IMR-90 (cell line): Measurements from ENCODE around the gene PGF. TPM values are rescaled to one million over a fixed set of nuclear protein-coding genes. Genes with fewer than 3 reads are reported as not detected.
A peak's percentile ranks its signal among the peaks of the same experiment; 100 is the strongest.

Experiments
- ATAC-seq: fragments of 200-7000 bp; cut with Tn5 transposase; 2 replicates; pipeline ENCODE4 v1.9.1; 2020; ENCODE audit warnings: low read depth, mild to moderate bottlenecking, moderate library complexity
- BruUV-seq: library from RNA; stranded (reverse); fragments of 400-500 nt; replicated peaks from 2 replicates; lab custom pipeline; 2021; lab: Mats Ljungman, UMichigan
- CTCF ChIA-PET: fragments of 300-600 bp; formaldehyde crosslinking; extraction: SDS; loops from one replicate; lab custom pipeline; 2021; ENCODE audit warnings: antibody characterized with exemption; lab: Yijun Ruan, JAX
- POLR2A ChIA-PET: fragments of 300-600 bp; sonication (Branson Sonifier 250); formaldehyde crosslinking; loops from one replicate; lab custom pipeline; 2022; ENCODE audit warnings: antibody characterized with exemption; ENCODE audit not compliant: unreplicated experiment; lab: Charles Lee
- DNase-seq: peaks from one replicate; pipeline ENCODE4 v3.0.0; 2013
- H2AFZ ChIP-seq: replicated peaks from 2 replicates; pipeline ENCODE3; 2013; ENCODE audit warnings: low read length, mild to moderate bottlenecking; ENCODE audit not compliant: poor library complexity
- H2AK5ac ChIP-seq: 2 replicates; pipeline ENCODE4 v1.6.1; 2013; ENCODE audit warnings: low read depth, low read length, inconsistent platforms
- H2AK9ac ChIP-seq: replicated peaks from 2 replicates; pipeline ENCODE3; 2013; ENCODE audit warnings: mild to moderate bottlenecking, low read depth, low read length, moderate library complexity; ENCODE audit not compliant: poor library complexity
- H2BK120ac ChIP-seq: 2 replicates; pipeline ENCODE4 v1.6.1; 2013; ENCODE audit warnings: low read depth, low read length, inconsistent platforms
- H2BK15ac ChIP-seq: 3 replicates; pipeline ENCODE4 v1.6.1; 2013; ENCODE audit warnings: low read depth, low read length, inconsistent platforms
- H2BK20ac ChIP-seq: 2 replicates; pipeline ENCODE4 v1.6.1; 2013; ENCODE audit warnings: low read depth, mild to moderate bottlenecking, inconsistent platforms, low read length, moderate library complexity
- H2BK5ac ChIP-seq: 2 replicates; pipeline ENCODE4 v1.6.1; 2013; ENCODE audit warnings: mild to moderate bottlenecking, low read depth, low read length, inconsistent platforms; ENCODE audit not compliant: poor library complexity, severe bottlenecking
- H3K14ac ChIP-seq: replicated peaks from 2 replicates; pipeline ENCODE4 v1.6.1; 2013; ENCODE audit warnings: low read depth, low read length, inconsistent platforms
- H3K18ac ChIP-seq: 2 replicates; pipeline ENCODE4 v1.6.1; 2013; ENCODE audit warnings: low read depth, low read length, control low read depth
- H3K23ac ChIP-seq: 2 replicates; pipeline ENCODE4 v1.6.1; 2013; ENCODE audit warnings: low read depth, low read length, inconsistent platforms
- H3K27ac ChIP-seq: 2 replicates; pipeline ENCODE4 v1.5.1; 2013; ENCODE audit warnings: mild to moderate bottlenecking, control low read depth, low read length; ENCODE audit not compliant: insufficient read depth
- H3K27me3 ChIP-seq: 2 replicates; pipeline ENCODE4 v1.6.1; 2013; ENCODE audit warnings: low read length; ENCODE audit not compliant: control insufficient read depth, insufficient read depth
- H3K36me3 ChIP-seq: 2 replicates; pipeline ENCODE4 v1.6.1; 2013; ENCODE audit warnings: low read length, mixed read lengths; ENCODE audit not compliant: control insufficient read depth, insufficient read depth
- H3K4ac ChIP-seq: 2 replicates; pipeline ENCODE4 v1.6.1; 2013; ENCODE audit warnings: low read depth, low read length, inconsistent platforms
- H3K4me1 ChIP-seq: 2 replicates; pipeline ENCODE4 v1.6.1; 2013; ENCODE audit warnings: low read length, mixed read lengths; ENCODE audit not compliant: control insufficient read depth, insufficient read depth
- H3K4me2 ChIP-seq: 2 replicates; pipeline ENCODE4 v1.6.1; 2013; ENCODE audit warnings: low read depth, mild to moderate bottlenecking, control low read depth, low read length, moderate library complexity
- H3K4me3 ChIP-seq: 2 replicates; pipeline ENCODE4 v1.5.1; 2013; ENCODE audit warnings: low read depth, mild to moderate bottlenecking, control low read depth, low read length, moderate library complexity; ENCODE audit not compliant: insufficient read depth
- H3K56ac ChIP-seq: 2 replicates; pipeline ENCODE4 v1.6.1; 2013; ENCODE audit warnings: low read length, inconsistent platforms; ENCODE audit not compliant: insufficient read depth; ENCODE audit errors: extremely low read depth
- H3K79me1 ChIP-seq, 2 experiments: 2 replicates each; pipeline ENCODE4 v1.6.1; 2013; ENCODE audit warnings: low read length in 2 of 2, inconsistent platforms in 1 of 2, low read depth in 1 of 2
- H3K9ac ChIP-seq: 2 replicates; pipeline ENCODE4 v1.6.1; 2013; ENCODE audit warnings: low read depth, low read length, control low read depth
- H3K9me1 ChIP-seq: 2 replicates; pipeline ENCODE4 v1.6.1; 2013; ENCODE audit warnings: low read length, inconsistent platforms; ENCODE audit not compliant: insufficient read depth
- H3K9me3 ChIP-seq: 2 replicates; pipeline ENCODE4 v1.6.1; 2013; ENCODE audit warnings: low read length; ENCODE audit not compliant: control insufficient read depth, insufficient read depth
- H4K20me1 ChIP-seq: 2 replicates; pipeline ENCODE4 v1.6.1; 2013; ENCODE audit warnings: low read length, inconsistent platforms; ENCODE audit not compliant: insufficient read depth
- H4K5ac ChIP-seq: 2 replicates; pipeline ENCODE4 v1.6.1; 2013; ENCODE audit warnings: mild to moderate bottlenecking, low read depth, low read length, control low read depth
- H4K8ac ChIP-seq, 2 experiments: 2 replicates each; pipeline ENCODE4 v1.6.1; 2013; ENCODE audit warnings: low read depth in 2 of 2, low read length in 2 of 2, control low read depth in 1 of 2, inconsistent platforms in 1 of 2
- H4K91ac ChIP-seq: 2 replicates; pipeline ENCODE4 v1.6.1; 2013; ENCODE audit warnings: low read depth, low read length, inconsistent platforms; ENCODE audit not compliant: insufficient read depth
- BHLHE40 ChIP-seq: fragments of 150-350 bp; IDR thresholded peaks from 2 replicates; pipeline ENCODE4 v1.6.1; 2016; ENCODE audit warnings: mild to moderate bottlenecking, low read depth, low read length
- CHD1 ChIP-seq: IDR thresholded peaks from 2 replicates; pipeline ENCODE4 v1.6.1; 2012; ENCODE audit warnings: low read depth, low read length, improper control_type of control experiment
- RAD21 ChIP-seq: IDR thresholded peaks from 2 replicates; pipeline ENCODE4 v1.6.1; 2012; ENCODE audit warnings: low read length, improper control_type of control experiment
- WGBS, 2 experiments: methylation state at CpG; one replicate each; pipeline versions ENCODE4 v1.1.5 to v1.1.7; 2013; ENCODE audit warnings: missing lambda C conversion rate in 2 of 2; ENCODE audit not compliant: insufficient read length in 1 of 2; ENCODE audit errors: extremely low coverage in 2 of 2; 5-methylcytosine and 5-hydroxymethylcytosine counted together
- dilution Hi-C: fragments of 300-500 bp; cut with HindIII; formaldehyde crosslinking; loops from one replicate; pipeline ENCODE4 v1.14.3; 2018; ENCODE audit warnings: low sequenced_read_pairs; ENCODE audit not compliant: unreplicated experiment
- in situ Hi-C: fragments of 300-500 bp; cut with MboI; formaldehyde crosslinking; loops from 3 replicates; pipeline ENCODE4 v1.14.3; 2019; ENCODE audit warnings: low sequenced_read_pairs, inconsistent platforms, mixed read lengths
- intact Hi-C: fragments of 100-400 bp; cut with micrococcal nuclease; formaldehyde crosslinking; loops from 2 replicates; pipeline ENCODE4 v1.10.0; 2022
- polyA plus RNA-seq, 3 experiments: library from polyadenylated mRNA; depleted of rRNA; stranded (reverse); fragments of >200 nt; gene quantifications; 2 replicates each; pipeline ENCODE4 v1.2.3, GENCODE V29; 2012; ENCODE audit warnings: low replicate concordance in 1 of 3
- total RNA-seq: library from RNA; depleted of rRNA; stranded (reverse); fragments of >200 nt; gene quantifications from 2 replicates; pipeline ENCODE4 v1.2.3, GENCODE V29; 2012

Gene PGF
- total and polyA plus RNA-seq, 2 of the 4 experiments (the other 2 are of a cell fraction): 0.36 to 0.39 TPM

DNA sequence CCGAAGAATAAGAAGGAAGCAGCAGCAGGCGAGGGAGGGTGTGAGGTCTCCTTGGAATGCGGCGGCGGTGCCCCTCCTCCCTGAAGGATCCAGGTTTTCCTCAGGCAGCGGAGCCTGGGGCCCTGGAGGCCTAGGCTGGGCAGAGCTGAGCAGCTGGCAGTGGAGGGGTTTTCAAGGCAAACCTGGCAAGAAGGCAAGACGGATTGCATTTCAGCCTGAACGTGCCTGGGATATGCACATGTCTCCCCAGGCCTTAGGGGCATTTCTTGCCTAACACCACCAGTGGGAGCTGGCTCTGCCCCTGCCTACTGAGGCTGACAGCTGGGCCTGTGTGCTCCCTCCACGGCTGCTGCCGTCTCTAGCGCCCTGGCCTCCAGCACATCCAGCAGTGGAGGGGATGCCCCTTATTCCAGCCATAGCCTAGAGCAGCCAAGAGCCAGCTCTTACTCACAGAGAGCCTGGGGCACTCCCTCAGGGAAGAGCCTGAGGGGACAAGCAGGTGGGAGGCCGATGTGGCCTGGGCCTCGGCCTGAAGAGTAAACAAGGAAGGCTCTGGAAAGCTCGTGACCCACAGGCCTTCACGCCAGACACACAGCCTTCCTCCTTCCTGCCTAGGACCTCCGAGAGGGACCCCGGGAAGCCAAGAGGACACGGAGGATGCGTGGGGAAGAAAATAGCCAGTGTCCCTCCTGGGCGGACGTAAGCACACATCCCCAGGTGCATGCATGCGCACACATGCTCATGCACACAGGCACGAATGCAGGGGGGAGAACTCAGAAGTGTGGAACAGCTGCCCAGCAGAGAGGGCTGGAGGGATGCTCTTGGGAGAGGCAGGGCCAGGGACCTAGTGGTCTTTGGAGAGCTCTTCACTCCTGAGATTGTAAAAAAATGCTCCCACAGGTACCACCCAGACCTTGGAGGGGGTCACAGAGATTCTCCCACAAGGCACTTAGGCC is 24.3 kb upstream of the PGF start:
- H3K9me1 ChIP-seq: peaks cover 9% of the 10 kb centered on the region; the same call in 1 of the 2 replicates
- H3K4me2 ChIP-seq: no peak overlapping the region
- H3K4ac ChIP-seq: 0 out of 2 replicates have a peak overlapping the region, but pooled peaks have one; percentile 22
- peak; percentile 36 for DNase-seq
- 76% methylated on average over 15 of the region's 23 CpGs; no CpG with 5 or more reads in 1 of the 2 experiments for WGBS, 2 experiments
- no peaks in the 10 kb centered on the region for H3K36me3 ChIP-seq
- ChIA-PET CTCF (interaction anchor here (0.5 to 1.3 kb wide), 2 partner anchors 11 to 101 kb away, joined by 3 to 8 read pairs; no protein-coding TSS in a partner anchor), POLR2A (no interaction called here)
- TF ChIP-seq CHD1 (no peak), RAD21 (no peak), BHLHE40 (no peak)
- H3K56ac ChIP-seq: no peak overlapping the region
- H3K79me1 ChIP-seq: no peaks in the 10 kb centered on the region
- no peaks in the 10 kb centered on the region for H3K9me3 ChIP-seq
- dilution Hi-C loops: no loop called here
- H2AK5ac ChIP-seq: peak overlapping the region; percentile 58; the same call in 1 of the 2 replicates
- H3K23ac ChIP-seq: no peak overlapping the region
- H3K4me1 ChIP-seq: peaks cover 15% of the 10 kb centered on the region
- no peak overlapping the region for H2BK5ac ChIP-seq
- intact Hi-C loops: no loop called here
- peak overlapping the region; percentile 46 for H2AFZ ChIP-seq
- ATAC-seq: peak; percentile 46
- H3K18ac ChIP-seq: no peak overlapping the region
- no peak overlapping the region for H2BK15ac ChIP-seq
- H2AK9ac ChIP-seq: peak overlapping the region; percentile 11
- no peak overlapping the region for H3K9ac ChIP-seq
- no peaks in the 10 kb centered on the region for H4K20me1 ChIP-seq
- in situ Hi-C loops: no loop called here
- no peak overlapping the region for H3K4me3 ChIP-seq
- no peak overlapping the region for H4K5ac ChIP-seq
- H4K91ac ChIP-seq: no peak overlapping the region
- H3K14ac ChIP-seq: no peak overlapping the region
- H2BK20ac ChIP-seq: no peak overlapping the region; the same call in 1 of the 2 replicates
- no peak overlapping the region for H3K27ac ChIP-seq
- peaks cover 2% of the 10 kb centered on the region; the same call in 1 of the 2 replicates for H3K27me3 ChIP-seq
- no TSS peak for BruUV-seq
- H4K8ac ChIP-seq: no peak overlapping the region
- 0 out of 2 replicates have a peak overlapping the region, but pooled peaks have one; percentile 11 for H2BK120ac ChIP-seq
